HG03575 (cell line): ENCODE data around the gene PCMTD2.

ENCODE experiments used
- ATAC-seq: cut with Tn5 transposase; IDR thresholded peaks from one replicate; pipeline ENCODE4 v1.9.1; 2021; ENCODE audit not compliant: unreplicated experiment, insufficient number of reproducible peaks, low FRiP score; ENCODE audit errors: extremely low read depth

PCMTD2 gene

GRCh38 chr20:64236137-64237088 is 19.1 kb upstream of the PCMTD2 start:
- no peak for ATAC-seq

- ATAC-seq, result no peak
Measured at GRCh38 chr20:64237316-64237715, 18.2 kb upstream of the PCMTD2 start.

- no peak for ATAC-seq
Measured at GRCh38 chr20:64238115-64238825, 17.3 kb upstream of the PCMTD2 start.

GRCh38 chr20:64238851-64239387 is 16.6 kb upstream of the PCMTD2 start:
- ATAC-seq, result no peak

GRCh38 chr20:64239449-64240242 is 15.9 kb upstream of the PCMTD2 start:
- no peak for ATAC-seq

- ATAC-seq, result no peak
Measured at GRCh38 chr20:64240243-64241015, 15.1 kb upstream of the PCMTD2 start.

GRCh38 chr20:64241061-64241460 is 14.5 kb upstream of the PCMTD2 start:
- ATAC-seq, result no peak

- no peak for ATAC-seq
Measured at GRCh38 chr20:64242003-64242796, 13.3 kb upstream of the PCMTD2 start.

GRCh38 chr20:64242797-64243475 is 12.6 kb upstream of the PCMTD2 start:
- ATAC-seq, result no peak

- no peak for ATAC-seq
Measured at GRCh38 chr20:64244281-64244805, 11.2 kb upstream of the PCMTD2 start.

GRCh38 chr20:64244870-64245603 is 10.5 kb upstream of the PCMTD2 start:
- ATAC-seq, result no peak

GRCh38 chr20:64245746-64246595 is 9.6 kb upstream of the PCMTD2 start:
- no peak for ATAC-seq

GRCh38 chr20:64246616-64247306 is 8.8 kb upstream of the PCMTD2 start:
- ATAC-seq, result no peak

- no peak for ATAC-seq
Measured at GRCh38 chr20:64247307-64247618, 8.3 kb upstream of the PCMTD2 start.
